MG63 (cell line): ENCODE data around the gene MTARC1. TPM values are rescaled to one million over a fixed set of nuclear protein-coding genes. Genes with fewer than 3 reads are reported as not detected.
A peak's percentile ranks its signal among the peaks of the same experiment; 100 is the strongest.

Experiments
- DNase-seq: peaks from one replicate; pipeline ENCODE4 v3.0.0-alpha.2; 2020
- H3K27me3 ChIP-seq: fragments of 250-450 bp; sonication (Bioruptor Pico); 2 replicates; pipeline ENCODE4 v1.5.1; 2020; ENCODE audit warnings: mild to moderate bottlenecking, moderate library complexity
- H3K36me3 ChIP-seq: fragments of 250-450 bp; sonication (Bioruptor Pico); 2 replicates; pipeline ENCODE4 v1.5.1; 2020; ENCODE audit warnings: mild to moderate bottlenecking, moderate library complexity
- H3K4me3 ChIP-seq: fragments of 250-450 bp; sonication (Bioruptor Pico); 2 replicates; pipeline ENCODE4 v1.5.1; 2020; ENCODE audit warnings: mild to moderate bottlenecking, moderate library complexity
- H3K9me3 ChIP-seq: fragments of 250-450 bp; sonication (Bioruptor Pico); 2 replicates; pipeline ENCODE4 v1.5.1; 2020; ENCODE audit warnings: mild to moderate bottlenecking, moderate library complexity
- total RNA-seq: library from RNA; depleted of rRNA; stranded (reverse); fragments of >200 nt; shearing (Covaris generic); gene quantifications from 2 replicates; pipeline ENCODE4 v1.2.3, GENCODE V29; 2014; ENCODE audit warnings: low replicate concordance

Gene MTARC1
- total RNA-seq, 1 experiment from 2014 or later, result 0.26 TPM

GRCh38 chr1:220764757-220765156 is 22.0 kb upstream of the MTARC1 start:
- Histone ChIP-seq H3K36me3 (no peaks in the 10 kb centered on the region), H3K27me3 (no peaks in the 10 kb centered on the region), H3K9me3 (no peaks in the 10 kb centered on the region), H3K4me3 (no peak overlapping the region)
- DNase-seq, result no peak

DNA sequence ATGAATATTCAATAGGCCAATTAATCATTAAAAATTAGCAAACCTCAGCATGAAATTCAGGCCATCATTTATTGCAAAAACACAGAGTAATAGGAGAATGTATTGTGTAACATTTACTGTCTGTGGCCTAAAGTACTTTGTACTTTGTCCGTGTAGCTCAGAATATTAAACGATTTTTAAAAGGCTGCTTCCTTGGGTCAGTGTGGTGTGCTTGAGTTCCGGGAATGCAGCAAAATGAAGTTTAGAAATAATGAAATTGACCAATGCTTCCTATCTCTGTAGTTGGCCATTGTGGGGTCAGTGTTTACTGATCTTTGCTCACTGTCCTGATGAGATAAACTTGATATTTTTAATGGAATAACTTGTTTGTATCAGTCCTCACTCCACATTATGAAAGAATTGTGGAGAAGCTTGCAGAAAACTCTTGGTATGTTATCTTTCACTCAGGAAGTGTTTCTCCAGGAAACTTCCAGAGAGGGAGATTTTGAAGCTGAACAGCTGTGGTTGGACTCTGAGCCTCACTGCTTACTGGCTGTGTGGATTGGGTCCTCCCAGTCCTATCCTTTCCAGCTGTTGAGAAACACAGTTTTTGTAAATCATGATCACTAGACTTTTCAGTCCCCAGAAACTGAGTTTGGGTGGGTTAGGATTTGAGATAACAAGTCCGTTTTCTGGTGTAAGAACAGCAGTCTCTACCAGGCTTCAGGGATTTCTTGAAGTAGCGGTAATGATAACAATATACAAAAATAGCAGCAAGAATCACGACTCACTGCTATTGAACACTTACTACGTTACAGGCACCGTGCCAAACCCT is 19.2 kb upstream of the MTARC1 start:
- no peaks in the 10 kb centered on the region for H3K27me3 ChIP-seq
- no peaks in the 10 kb centered on the region for H3K9me3 ChIP-seq
- no peaks in the 10 kb centered on the region for H3K36me3 ChIP-seq
- H3K4me3 ChIP-seq, result no peak overlapping the region
- DNase-seq, result no peak

DNA sequence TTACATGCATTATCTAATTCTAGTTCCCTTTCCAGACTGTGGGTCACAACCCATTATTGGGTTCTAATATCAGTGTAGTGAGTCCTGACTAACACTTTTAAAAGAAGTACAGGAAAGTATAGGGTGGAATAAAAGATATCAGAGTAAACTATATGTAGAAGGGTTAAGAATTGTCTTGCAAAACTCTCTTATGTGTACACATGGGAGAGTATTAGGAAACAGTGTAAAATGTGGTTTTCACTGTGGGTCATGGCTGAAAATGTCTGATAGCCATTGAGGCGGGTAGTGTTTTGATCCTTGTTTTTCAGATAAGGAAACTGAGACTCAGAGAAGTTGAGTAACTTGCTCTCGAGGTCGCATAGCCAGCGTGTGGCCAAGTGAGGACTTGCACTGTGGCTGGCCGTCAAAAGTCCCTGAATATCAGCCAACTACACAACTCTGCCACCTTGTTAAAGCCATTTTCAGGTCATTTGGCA is 18.5 kb upstream of the MTARC1 start:
- H3K9me3 ChIP-seq, result no peaks in the 10 kb centered on the region
- no peak for DNase-seq
- H3K27me3 ChIP-seq, result no peaks in the 10 kb centered on the region
- no peaks in the 10 kb centered on the region for H3K36me3 ChIP-seq
- no peak overlapping the region for H3K4me3 ChIP-seq

GRCh38 chr1:220769205-220769604 is 17.5 kb upstream of the MTARC1 start:
- DNase-seq, result no peak

DNA sequence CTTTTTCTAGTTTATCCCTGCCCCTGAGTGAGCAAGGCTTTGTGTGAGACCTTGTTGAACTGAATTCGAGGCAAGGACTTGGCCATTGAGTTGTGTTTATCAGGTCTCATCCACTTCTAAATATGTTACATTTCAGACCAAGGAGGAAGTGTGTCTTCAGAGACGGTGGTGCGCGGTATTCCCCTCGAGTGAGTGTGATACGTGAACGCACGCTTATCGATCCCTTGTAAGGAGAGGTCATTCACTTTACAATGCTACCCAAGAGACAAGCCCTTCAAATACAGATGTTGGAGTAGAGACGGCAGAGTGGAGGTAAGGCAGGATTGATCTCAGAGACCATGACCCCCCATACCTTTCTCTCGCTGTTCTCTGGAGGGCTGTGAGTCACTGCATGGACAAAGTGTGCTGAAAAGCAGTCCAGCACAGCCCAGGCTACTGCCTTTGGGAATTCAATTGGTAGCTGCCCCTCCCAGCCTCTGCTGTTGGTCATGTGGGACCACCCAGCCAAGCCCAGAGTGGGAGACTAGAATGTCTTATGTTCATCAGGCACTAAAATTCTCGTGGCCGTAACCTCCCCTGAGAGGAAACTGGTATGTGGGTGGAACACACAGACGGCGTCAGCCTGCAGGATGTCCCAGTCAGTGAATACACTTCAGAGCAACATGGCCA is 16.3 kb upstream of the MTARC1 start:
- no peak for DNase-seq
- Histone ChIP-seq H3K36me3 (no peaks in the 10 kb centered on the region), H3K27me3 (no peaks in the 10 kb centered on the region), H3K9me3 (no peaks in the 10 kb centered on the region), H3K4me3 (no peak overlapping the region)

More at GRCh38 chr1:220769205-220769604, 17.5 kb upstream of the MTARC1 start:
- no peaks in the 10 kb centered on the region for H3K36me3 ChIP-seq
- no peaks in the 10 kb centered on the region for H3K9me3 ChIP-seq
- no peaks in the 10 kb centered on the region for H3K27me3 ChIP-seq
- no peak overlapping the region for H3K4me3 ChIP-seq

DNA sequence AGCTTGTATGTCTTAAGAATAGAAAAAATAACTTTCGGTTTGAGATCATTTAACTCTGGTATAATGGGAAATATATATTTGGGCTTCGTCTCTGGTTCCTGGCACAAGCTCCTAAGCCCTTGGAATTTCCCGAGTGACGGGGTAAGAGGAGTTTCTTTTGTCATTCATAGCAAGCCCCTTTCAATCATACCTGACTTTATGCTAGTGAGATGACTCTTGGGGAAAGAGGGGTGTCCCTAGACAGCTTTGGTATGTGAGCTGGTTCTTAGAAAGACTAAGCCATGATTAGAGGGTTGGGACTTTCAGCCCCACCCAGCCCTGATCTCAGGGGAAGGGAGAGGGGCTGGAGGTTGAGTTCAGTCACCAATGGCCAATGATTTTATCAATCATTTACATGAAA is 13.9 kb upstream of the MTARC1 start:
- no peak overlapping the region for H3K4me3 ChIP-seq
- H3K27me3 ChIP-seq, result no peaks in the 10 kb centered on the region
- DNase-seq, result no peak
- no peaks in the 10 kb centered on the region for H3K36me3 ChIP-seq
- H3K9me3 ChIP-seq, result no peaks in the 10 kb centered on the region

- Histone ChIP-seq H3K27me3 (no peaks in the 10 kb centered on the region), H3K9me3 (no peaks in the 10 kb centered on the region), H3K4me3 (no peak overlapping the region), H3K36me3 (no peaks in the 10 kb centered on the region)
- no peak for DNase-seq
Observed at GRCh38 chr1:220775240-220775853, 11.4 kb upstream of the MTARC1 start.

DNA sequence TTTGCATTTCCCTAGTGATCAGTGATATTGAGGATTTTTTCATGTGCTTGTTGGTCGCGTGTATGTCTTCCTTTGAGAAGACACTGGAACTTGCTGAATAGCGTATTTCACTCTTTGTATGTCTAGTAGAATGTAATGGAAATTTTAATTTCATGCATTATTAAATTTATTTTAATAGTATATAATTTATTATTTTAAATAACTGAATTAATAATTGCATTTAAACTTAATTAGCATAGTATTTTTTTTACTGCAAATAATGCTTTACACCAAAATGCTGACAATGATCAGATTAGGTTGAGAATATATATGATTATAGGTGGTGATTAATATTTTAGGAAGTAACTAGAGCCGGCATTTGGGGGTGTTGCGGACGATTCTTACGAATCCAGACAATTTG is 10.5 kb upstream of the MTARC1 start:
- no peak for DNase-seq
- Histone ChIP-seq H3K4me3 (no peak overlapping the region), H3K36me3 (no peaks in the 10 kb centered on the region), H3K27me3 (no peaks in the 10 kb centered on the region), H3K9me3 (no peaks in the 10 kb centered on the region)

DNA sequence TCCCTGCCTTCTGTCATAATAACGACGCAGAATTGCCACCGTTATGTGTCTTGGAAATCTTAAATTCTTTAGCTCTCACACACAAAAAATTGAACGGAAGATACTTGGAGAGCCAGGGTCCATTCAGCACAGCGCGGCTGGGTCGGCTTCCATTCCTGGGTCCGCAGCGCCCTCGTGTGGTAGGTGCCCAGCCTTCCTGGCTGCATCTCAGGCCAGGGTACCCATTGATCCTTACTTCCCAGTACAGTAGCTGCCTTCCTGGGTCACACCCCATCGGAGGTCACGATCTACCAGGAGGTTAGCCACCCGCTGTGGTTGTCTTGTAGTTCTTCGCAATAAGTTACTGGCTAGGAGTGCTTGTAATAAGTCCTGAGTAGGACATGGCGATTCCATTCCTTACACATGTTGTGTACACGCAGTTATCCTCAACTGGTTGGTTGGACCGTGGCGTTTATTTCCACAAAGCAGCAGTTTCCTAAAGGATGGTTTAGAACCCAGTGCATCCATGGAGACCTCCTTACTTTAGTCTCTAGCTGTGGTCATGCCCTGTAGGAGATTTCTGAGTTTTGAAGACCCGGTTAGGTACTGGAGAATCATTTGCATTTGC is 9.9 kb upstream of the MTARC1 start:
- peak; percentile 70 for DNase-seq
- H3K9me3 ChIP-seq, result no peaks in the 10 kb centered on the region
- no peaks in the 10 kb centered on the region for H3K36me3 ChIP-seq
- H3K27me3 ChIP-seq, result no peaks in the 10 kb centered on the region
- H3K4me3 ChIP-seq, result no peak overlapping the region

- DNase-seq, result no peak
- Histone ChIP-seq H3K27me3 (no peaks in the 10 kb centered on the region), H3K9me3 (no peaks in the 10 kb centered on the region), H3K36me3 (no peaks in the 10 kb centered on the region), H3K4me3 (no peak overlapping the region)
Observed at GRCh38 chr1:220783453-220783852, 3.3 kb upstream of the MTARC1 start.

- no peak for DNase-seq
- H3K36me3 ChIP-seq, result no peaks in the 10 kb centered on the region
- H3K9me3 ChIP-seq, result no peaks in the 10 kb centered on the region
- H3K27me3 ChIP-seq, result no peaks in the 10 kb centered on the region
- H3K4me3 ChIP-seq, result no peak overlapping the region
Observed at GRCh38 chr1:220784751-220785150, 2.0 kb upstream of the MTARC1 start.

- DNase-seq, result no peak
- H3K9me3 ChIP-seq, result no peaks in the 10 kb centered on the region
- H3K27me3 ChIP-seq, result no peaks in the 10 kb centered on the region
- no peak overlapping the region for H3K4me3 ChIP-seq
- no peaks in the 10 kb centered on the region for H3K36me3 ChIP-seq
Observed at GRCh38 chr1:220785166-220786056, 1.3 kb upstream of the MTARC1 start.

DNA sequence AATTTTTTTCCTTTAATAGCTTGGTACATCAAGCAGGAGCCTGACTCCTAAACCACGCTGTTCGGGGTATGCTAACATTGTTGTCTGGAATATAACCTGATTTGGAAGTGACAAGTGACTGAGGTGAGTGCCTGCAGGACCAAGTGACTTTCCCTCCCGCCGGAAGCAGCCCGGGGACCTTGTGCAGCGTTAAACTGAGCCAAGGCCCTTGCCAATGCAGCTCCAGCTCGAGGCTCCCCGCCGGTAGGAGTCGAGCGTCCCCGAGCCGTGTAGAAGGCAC is 716 bp upstream of the MTARC1 start:
- Histone ChIP-seq H3K9me3 (no peaks in the 10 kb centered on the region), H3K4me3 (no peak overlapping the region), H3K27me3 (no peaks in the 10 kb centered on the region), H3K36me3 (no peaks in the 10 kb centered on the region)
- DNase-seq, result no peak

GRCh38 chr1:220787069-220787619 is 431 bp downstream of the MTARC1 start:
- DNase-seq, result no peak
- Histone ChIP-seq H3K36me3 (no peaks in the 10 kb centered on the region), H3K4me3 (no peak overlapping the region), H3K9me3 (no peaks in the 10 kb centered on the region), H3K27me3 (no peaks in the 10 kb centered on the region)

DNA sequence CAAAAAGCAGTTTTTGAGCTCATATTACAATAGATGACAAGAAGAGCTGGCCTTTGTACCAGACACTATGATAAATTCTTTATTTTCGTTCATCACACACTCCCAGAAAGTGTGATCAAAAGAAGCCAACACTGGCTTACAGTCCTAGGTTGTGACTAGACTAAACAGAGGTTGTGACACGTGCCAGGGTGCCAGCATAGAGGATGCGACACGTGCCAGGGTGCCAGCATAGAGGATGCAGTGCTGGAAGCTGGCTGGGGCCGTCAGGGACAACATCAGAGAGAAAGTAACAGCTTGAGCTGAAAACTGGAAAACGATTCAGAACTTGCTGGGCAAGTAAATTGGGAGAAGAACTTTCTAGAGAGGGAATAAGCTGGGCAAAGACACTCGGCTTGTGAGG is 2.2 kb downstream of the MTARC1 start:
- Histone ChIP-seq H3K9me3 (no peaks in the 10 kb centered on the region), H3K27me3 (no peaks in the 10 kb centered on the region), H3K36me3 (no peaks in the 10 kb centered on the region), H3K4me3 (no peak overlapping the region)
- DNase-seq, result no peak

DNA sequence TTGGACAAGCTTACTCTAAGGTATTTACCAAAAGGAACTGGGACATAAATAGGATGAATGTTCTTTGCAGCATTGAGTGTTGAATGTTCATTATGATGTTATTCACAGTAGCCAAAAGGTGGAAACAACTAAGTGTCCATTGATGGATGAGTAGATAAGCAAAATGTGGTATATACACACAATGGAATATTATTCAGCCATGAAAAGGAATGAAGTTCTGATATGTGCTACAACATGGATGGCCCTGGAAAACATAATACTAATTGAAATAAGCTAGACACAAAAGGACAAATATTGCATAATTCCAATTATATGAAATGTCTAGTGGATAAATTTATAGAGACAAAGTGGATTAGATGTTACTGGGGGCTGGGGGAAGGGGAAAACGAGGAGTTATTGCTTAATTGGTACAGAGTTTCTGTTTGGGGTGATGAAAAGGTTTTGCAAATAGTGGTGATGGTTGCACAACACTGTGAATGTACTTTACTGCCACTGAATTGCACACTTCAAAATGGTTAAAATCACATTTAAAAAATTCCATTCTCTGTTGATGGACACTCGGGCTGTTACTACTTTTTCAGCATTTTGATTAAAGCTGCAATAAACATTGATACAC is 2.9 kb downstream of the MTARC1 start:
- H3K36me3 ChIP-seq, result no peaks in the 10 kb centered on the region
- H3K4me3 ChIP-seq, result no peak overlapping the region
- H3K9me3 ChIP-seq, result no peaks in the 10 kb centered on the region
- no peaks in the 10 kb centered on the region for H3K27me3 ChIP-seq
- no peak for DNase-seq
